Activated naive CD4-positive, alpha-beta T cell treated with anti-CD3 and anti-CD28 coated beads, Interleukin-2, amount 50 U/mL, for 16 hours (primary cell): ENCODE data around the gene SEMA4F.

ENCODE experiments used
- DNase-seq: peaks from one replicate; pipeline ENCODE4 v3.0.0-alpha.2; 2020

SEMA4F gene

GRCh38 chr2:74668087-74668486, 14.0 kb downstream of the SEMA4F start:
- DNase-seq: no peak

GRCh38 chr2:74670263-74670662, 16.2 kb downstream of the SEMA4F start:
- no peak for DNase-seq

GRCh38 chr2:74671479-74671878, 17.4 kb downstream of the SEMA4F start:
- DNase-seq: no peak

GRCh38 chr2:74673826-74674528, 19.9 kb downstream of the SEMA4F start:
- no peak for DNase-seq

- no peak for DNase-seq
Measured at GRCh38 chr2:74675090-74675489, 21.0 kb downstream of the SEMA4F start.

GRCh38 chr2:74676331-74676730, 22.3 kb downstream of the SEMA4F start:
- no peak for DNase-seq

- no peak for DNase-seq
Measured at GRCh38 chr2:74679615-74680014, 25.6 kb downstream of the SEMA4F start.

GRCh38 chr2:74682501-74682900, 28.5 kb downstream of the SEMA4F start:
- no peak for DNase-seq

- DNase-seq: no peak
Measured at GRCh38 chr2:74685408-74685807, 31.4 kb downstream of the SEMA4F start.

GRCh38 chr2:74688881-74689280, 34.8 kb downstream of the SEMA4F start:
- no peak for DNase-seq

GRCh38 chr2:74689671-74690070, 35.6 kb downstream of the SEMA4F start:
- no peak for DNase-seq

- DNase-seq: no peak
Measured at GRCh38 chr2:74690571-74690970, 36.5 kb downstream of the SEMA4F start.

- DNase-seq: no peak
Measured at GRCh38 chr2:74691929-74692328, 37.9 kb downstream of the SEMA4F start.

GRCh38 chr2:74693213-74693612, 39.2 kb downstream of the SEMA4F start:
- DNase-seq: no peak

GRCh38 chr2:74693668-74694067, 39.6 kb downstream of the SEMA4F start:
- DNase-seq: no peak

- no peak for DNase-seq
Measured at GRCh38 chr2:74694281-74694680, 40.2 kb downstream of the SEMA4F start.

GRCh38 chr2:74695663-74696062, 41.6 kb downstream of the SEMA4F start:
- DNase-seq: no peak

- no peak for DNase-seq
Measured at GRCh38 chr2:74696829-74697228, 42.8 kb downstream of the SEMA4F start.

GRCh38 chr2:74700643-74701372, 46.8 kb downstream of the SEMA4F start:
- DNase-seq: no peak

- no peak for DNase-seq
Measured at GRCh38 chr2:74702001-74702715, 48.1 kb downstream of the SEMA4F start.

- DNase-seq: no peak
Measured at GRCh38 chr2:74703373-74703772, 49.3 kb downstream of the SEMA4F start.

- DNase-seq: no peak
Measured at GRCh38 chr2:74704216-74704615, 50.2 kb downstream of the SEMA4F start.

GRCh38 chr2:74706741-74707140, 52.7 kb downstream of the SEMA4F start:
- no peak for DNase-seq

GRCh38 chr2:74707837-74708236, 53.8 kb downstream of the SEMA4F start:
- no peak for DNase-seq
